ENCODE results near the gene GRK6.

GRK6 gene

DNA sequence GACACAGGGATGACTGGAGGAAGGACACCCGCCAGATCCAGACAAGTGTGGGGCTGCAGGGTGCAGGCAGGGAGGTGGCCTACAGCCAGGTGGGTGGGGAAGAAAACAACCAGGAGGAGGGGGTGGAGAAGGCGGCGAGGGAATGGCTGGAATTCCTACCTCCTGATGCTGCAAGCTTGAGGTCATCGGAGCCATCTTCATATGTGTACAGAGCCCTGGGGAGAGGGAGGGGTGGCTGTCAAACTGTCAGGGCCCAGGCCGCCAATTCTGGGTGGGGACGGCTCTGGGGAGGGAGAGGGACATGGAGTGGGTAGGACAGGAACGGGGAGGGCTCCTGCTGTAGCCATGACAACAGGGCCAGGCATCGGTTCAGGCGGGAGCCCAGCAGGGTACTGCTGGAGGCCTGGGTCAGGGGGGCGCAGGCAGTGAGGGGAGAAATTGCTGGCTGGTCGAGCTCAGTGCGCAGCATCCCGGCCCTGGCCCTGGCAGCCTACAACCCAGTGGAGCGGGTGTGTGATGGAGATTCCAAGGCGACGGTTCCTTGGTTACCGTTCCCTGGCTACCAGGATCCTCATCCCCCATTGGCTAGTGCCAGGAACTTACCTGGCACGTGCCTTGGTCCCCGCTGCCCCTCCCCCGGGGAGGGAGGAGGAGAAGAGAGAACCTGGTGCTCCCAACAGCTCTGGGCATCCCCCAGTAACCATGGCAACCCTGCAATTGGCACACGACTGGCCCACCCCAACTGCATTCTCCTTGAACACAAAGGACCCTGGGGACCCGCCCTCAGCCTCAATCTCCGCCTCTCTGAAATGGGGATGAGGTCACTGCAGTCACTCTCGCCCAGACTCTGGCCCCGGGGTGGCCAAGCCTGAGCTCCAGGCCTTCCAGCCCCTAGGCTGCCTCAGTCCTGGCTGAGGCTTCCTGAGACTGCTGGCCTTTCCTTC lies 42.5 kb downstream of the GRK6 start:
- DNase-seq (ENCODE audit: low read depth in 4 of 4, low spot score in 1 of 4), result no peak

DNA sequence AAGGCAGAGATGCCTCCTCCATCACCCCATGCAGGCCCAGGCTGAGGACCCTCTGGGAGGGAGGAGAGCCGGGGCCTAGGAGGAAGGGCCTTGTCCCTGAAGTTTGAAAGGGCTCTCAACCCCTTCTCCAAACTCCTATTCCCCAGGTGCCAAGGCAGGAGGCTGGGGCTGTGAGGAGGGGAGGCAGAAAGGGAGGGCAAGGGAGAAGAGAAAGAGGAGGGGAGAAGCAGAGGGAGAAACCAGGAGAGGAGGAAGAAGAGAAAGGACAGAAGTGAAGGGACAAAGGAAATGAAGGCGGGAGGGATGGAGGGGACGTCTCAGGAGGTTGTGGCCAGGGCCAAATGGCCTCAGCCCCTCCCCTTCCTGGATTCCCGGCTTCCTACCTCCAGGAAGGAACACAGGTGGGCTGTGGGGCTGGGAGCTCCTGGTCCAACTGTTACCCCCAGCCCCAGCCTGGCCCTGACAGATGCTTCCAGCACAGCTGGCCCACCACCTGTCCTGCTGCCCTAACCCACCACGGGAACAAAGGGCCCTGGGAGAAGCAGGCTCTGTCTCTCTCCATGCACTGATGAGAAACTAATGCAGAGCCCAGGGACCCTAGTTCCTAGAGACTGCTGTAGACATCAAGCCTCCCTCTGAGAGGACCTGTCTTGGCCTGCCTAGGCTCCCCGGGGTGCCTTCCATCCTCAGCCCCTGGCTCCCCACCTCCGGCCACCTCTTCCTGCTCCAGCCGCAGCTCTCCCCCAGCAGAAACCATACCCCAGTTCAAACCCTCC lies 43.5 kb downstream of the GRK6 start:
- no peak for DNase-seq (ENCODE audit: low read depth in 4 of 4, low spot score in 1 of 4)

DNA sequence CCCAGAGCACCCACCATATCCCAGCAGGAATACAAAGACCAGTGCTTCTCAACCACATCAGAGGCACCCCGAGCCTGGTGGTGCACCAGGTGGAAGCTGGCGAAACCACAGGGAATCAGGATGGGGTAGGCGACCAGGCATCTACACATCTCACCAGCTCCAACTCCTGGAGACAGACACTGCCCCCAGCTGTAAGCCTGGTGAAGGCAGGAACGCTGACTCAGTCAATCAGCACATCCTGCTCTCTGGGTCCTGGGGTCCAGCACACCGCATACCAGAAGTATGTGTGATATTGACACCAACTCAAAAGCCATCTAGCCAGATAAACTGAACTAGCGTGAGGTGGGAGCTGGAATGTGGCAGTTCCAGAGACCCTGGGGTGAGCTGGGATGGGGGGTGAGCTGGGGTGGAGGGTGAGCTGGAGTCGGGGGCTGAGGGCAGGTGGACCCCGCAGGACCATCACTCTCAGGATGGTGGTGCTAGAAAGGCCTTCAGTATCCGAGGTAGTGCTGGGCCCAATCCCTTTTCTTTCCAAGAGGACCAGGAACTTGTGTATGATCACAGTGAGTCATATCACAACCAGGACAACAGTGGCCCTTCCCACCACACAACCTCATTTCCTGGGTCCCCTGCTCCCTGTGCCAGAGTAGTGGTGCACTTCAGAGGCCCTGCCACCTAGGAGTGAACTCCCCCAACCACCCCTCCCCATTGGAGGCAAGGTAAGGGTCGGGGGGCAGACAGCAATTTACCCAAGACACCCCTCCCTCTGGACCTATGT lies 44.5 kb downstream of the GRK6 start:
- no peak for DNase-seq (ENCODE audit: low read depth in 4 of 4, low spot score in 1 of 4)

DNA sequence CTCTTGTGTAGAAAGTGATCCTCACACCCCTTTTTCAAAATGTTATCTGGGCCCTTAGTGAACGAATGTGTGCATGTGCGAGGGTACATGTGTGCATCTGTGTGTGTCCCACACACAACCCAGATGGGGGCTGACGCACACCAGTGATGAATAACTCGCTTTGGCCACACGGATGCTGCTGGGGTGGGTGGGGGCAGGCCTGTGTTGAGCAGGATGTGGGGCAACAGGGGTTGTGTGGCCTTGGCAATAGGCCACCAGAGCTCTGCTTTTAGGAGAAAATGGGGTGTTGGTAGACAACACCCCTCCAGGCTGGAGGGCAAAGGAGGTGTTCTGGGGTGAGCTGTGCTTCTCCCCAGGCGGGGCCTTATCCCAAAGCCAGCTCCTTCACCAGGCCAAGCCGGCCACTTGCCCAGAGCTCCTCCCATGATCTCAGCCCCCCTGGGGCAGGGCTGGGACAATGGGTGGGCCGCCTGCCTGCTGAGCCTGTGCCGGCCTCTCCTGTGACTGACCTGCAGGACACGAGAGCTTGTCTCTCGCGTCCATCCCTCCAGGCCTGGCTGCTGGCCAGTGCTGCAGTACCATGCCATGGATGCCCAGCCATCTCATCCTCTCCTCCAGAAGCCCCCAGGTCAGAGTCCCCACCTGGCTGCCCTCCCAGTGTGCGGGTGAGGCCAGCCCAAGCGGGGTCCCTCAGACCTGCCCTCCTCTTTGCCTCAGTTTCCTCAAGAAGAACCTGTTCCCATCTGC lies 45.3 kb downstream of the GRK6 start:
- DNase-seq (ENCODE audit: low read depth in 4 of 4, low spot score in 1 of 4), result no peak

DNA sequence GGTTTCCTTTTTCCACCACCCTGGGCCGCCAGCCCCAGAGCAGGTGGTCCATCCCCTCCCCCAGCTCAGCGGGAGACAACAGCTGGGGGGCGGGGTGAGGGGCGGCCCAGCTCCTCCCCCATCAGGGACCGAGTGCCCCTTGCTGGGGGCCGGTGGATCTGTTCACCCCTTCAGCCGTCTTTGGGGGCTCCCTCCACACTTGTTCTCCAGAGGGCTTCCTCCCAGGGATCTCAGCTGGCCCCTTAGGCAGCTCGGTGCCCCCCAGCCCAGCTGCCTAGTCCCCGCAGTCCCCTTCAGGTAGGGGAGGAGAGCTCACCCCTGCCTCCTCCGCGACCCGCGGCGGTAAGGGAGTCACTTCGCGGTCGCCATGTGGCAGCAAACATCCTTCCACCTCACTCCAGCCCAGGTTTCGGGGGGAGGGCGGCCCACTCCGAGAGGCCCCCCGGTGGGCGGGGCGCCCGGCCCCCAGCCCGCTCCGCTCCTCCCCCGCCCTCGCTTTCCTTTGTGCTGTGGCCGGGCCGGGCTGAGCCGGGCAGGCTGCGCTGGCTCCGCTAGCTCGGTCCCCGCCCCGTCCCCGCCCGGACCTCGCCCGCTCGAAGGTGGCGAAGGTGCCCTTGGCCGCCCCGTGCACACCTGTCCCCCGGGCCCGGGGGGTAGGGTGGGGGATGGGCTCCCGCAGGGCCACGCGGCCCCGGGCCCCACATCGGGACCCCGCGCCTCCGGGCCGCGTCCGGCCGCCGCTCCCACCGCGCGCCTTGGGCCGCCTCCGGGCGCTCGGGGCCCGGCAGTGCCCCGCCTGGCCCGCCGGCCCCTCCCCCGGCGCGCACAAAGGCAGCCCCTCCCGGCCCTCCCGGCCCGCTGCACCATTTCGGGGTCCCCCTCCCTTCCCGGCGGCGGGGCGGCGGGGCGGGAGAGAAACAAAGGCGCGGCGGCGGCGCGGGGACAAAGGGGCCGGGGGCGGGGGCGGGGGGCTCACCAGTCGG lies 46.3 kb downstream of the GRK6 start:
- peak in 1 of 4 experiments; percentile 58 for DNase-seq (ENCODE audit: low read depth in 4 of 4, low spot score in 1 of 4)

DNA sequence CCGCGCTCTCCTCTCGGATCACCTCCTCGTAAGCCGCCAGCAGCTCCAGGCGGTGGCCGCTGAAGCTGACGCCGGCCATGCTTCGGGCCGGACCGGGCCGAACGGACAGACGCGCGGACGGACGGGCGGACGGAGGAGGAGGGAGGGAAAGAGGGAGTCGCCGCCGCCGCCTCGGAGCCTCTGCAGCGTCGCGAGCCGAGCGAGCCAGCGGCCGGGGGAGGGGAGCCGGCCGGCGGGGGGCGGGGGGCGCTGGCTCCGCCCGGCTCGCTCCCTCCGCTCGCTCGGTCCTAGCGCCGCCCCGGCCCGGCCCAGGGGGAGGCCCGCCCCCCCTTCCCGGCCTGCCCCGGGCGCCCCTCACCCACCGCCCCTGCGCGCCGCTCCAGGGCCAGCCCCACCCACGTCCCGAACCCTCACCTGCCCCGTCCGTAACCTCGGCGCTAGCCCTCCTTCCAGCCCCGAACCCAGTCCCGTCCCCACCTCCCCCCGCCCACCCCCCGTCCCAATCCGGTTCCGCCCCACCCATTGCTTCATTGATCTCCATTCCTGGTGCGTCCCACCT lies 47.0 kb downstream of the GRK6 start, which contains the start of gene DBN1:
Gene DBN1, minus strand, starts transcription at position 192 of the 559 bp plus-strand sequence. Its CDS starts 113 bp downstream, at position 79.
- no peak for DNase-seq (ENCODE audit: low read depth in 4 of 4, low spot score in 1 of 4)

DNA sequence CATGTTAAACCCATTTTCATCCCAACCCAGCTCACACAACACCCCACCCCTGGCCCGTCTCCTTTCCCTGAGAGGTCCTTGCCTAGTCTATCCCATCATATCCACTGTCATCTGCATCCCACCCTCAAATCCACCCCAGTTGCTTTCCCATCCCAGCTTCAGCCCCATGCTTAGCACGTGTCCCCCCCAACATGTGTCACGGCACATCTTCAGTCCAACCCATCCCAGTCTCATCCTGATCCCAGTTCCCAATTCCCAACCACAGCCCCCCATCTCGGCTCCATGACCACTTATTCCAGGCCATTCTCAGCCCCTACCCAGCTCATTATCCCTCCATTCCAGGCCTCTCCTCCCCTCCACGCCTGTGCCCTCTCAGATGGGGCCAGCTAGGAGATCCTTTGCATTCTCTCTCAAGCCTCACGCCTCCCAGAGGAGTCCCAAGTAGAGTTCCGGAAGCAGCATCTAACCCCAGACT lies 47.6 kb downstream of the GRK6 start:
- DNase-seq (ENCODE audit: low read depth in 4 of 4, low spot score in 1 of 4), result no peak

DNA sequence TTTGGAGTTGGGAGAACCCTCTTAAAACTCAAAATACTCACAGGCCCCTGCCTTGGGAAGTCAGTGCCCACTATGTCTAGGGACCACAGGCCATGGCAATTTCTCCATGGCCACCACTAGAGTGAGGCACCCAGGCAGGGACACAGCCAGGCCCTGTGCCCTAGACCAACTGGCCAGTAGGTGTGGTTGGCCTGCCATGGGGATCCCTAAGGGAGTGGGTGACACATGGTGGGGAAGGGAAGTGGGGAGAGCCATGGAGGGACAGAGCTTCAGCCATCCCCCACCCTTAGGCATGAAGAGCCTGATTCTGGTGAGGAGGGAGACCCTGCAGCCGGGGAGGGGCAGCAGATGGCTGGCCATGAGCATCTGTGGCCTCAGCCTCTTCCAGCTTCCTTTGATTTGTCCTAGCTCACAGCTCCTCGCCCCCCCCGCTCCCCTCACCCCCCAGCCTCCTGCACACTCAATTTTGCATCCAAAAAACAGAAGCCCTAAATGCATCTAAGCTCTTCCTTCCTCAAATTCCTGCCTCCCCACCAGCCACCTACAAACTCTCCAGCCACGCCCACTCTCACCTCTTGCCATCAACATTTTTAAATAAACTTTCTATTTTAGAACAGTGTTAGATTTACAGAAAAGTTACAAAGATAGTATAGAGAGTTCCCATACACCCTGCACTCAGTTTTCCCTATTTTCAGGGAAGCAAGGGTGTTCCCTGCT lies 48.5 kb downstream of the GRK6 start:
- no peak for DNase-seq (ENCODE audit: low read depth in 4 of 4, low spot score in 1 of 4)

DNA sequence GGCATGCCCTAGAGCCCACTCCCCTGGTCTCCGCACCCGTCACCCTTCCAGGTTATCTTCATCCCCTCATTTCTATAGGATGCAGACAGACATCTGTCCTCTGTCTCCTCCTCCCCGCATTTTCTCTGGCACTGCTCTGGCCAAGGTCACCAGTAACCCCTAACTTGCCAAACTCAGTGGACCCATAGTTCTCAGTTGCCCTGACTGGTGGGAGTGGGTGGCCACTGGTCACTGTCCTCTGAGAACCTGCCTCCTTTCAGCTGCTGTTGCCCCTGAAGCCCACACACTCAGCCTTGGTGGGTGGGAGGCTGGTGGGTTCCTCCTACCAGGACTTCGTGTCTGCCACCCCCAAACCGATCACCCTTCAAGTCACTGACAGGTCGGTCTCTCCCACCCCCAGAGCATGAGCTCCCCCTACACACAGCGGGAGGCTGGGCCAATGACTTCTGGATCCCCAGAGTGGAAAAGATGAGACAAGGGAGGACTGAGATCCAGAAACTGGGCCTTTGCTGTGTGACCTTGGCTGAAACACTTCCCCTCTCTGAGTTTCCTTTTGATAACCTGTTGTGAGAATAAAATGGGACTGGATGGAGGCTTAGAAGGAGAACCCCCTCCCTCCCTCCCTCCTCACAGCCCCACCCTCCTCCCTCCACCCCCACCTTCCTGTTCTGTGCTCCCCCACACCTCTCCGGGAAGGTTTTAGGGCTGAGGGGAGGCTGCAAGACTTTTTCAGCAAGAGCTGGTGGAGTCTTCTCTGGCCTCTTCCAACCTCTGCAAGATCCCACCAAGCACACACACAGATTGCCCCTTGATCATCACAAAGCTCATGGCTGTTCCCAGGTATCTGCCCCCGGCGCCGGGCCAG lies 49.3 kb downstream of the GRK6 start:
- DNase-seq (ENCODE audit: low read depth in 4 of 4, low spot score in 1 of 4), result no peak

DNA sequence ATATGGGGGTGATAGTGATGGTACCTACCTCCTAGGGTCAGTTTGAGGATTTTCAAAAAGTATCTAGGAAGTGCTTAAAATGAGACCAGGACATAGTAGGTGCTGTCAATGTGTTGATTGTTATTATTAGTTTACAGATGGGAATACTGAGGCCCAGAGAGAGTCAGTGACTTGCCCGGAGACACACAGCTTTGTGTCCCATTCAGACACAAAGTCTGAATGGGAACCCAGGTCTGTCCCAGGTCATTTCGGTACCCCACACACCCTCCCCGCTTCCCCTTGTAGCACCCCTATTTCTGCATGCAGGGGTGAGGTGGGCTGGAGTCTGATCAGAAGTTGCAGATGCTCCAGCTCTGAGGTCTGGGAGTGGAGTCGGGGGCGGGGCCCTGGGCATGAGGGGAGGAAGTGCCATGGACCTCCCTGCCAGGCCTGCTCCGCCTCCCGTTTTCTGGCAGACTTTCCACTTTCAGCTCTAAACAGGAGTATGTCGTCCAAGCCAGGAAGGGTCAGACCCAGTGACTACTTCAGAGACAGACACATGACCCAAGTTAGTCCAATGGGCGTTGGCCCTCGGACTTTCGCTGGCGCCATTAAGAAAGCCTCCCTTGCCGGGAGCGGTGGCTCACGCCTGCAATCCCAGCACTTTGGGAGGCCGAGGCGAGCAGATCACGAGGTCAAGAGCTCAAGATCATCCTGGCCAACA lies 50.2 kb downstream of the GRK6 start:
- DNase-seq (ENCODE audit: low read depth in 4 of 4, low spot score in 1 of 4), result no peak

DNA sequence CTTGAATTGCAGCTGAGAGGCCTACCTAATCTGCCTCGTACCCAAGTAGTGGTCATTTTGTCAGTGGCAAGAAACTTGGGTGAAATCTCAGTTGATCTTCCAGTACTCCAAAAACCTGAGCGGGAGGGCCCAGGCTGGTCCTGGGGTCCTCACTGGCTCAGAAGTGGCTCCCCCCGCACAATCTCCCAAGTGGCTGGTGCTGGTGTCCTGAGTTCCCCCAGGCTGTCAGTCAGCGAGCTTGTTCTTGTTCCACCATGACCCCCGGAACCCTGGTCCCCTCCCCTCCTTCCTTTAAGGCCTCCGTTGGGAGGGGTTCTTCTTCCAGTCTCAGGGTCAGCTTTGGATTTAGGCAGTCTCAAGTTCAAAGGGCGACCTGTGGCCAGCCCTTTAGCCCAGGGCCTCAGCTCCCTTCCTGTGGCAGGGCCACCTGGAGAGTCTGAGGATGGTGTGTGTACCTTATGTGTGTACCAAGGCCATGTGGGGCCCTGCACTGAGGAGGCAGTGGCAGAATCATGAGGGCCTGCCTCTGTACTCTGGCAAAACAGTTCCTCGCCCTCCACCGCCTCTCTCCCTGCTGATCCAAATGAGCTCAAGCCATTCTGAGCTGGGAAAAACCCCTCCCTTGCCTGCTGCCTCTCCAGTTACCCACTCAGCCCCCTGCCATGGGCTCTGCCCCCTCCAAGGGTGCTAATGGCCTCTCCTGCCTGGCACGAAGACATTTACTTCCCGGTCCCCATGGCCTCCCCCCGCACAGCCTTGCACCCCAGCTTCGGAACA lies 51.4 kb downstream of the GRK6 start:
- no peak for DNase-seq (ENCODE audit: low read depth in 4 of 4, low spot score in 1 of 4)

DNA sequence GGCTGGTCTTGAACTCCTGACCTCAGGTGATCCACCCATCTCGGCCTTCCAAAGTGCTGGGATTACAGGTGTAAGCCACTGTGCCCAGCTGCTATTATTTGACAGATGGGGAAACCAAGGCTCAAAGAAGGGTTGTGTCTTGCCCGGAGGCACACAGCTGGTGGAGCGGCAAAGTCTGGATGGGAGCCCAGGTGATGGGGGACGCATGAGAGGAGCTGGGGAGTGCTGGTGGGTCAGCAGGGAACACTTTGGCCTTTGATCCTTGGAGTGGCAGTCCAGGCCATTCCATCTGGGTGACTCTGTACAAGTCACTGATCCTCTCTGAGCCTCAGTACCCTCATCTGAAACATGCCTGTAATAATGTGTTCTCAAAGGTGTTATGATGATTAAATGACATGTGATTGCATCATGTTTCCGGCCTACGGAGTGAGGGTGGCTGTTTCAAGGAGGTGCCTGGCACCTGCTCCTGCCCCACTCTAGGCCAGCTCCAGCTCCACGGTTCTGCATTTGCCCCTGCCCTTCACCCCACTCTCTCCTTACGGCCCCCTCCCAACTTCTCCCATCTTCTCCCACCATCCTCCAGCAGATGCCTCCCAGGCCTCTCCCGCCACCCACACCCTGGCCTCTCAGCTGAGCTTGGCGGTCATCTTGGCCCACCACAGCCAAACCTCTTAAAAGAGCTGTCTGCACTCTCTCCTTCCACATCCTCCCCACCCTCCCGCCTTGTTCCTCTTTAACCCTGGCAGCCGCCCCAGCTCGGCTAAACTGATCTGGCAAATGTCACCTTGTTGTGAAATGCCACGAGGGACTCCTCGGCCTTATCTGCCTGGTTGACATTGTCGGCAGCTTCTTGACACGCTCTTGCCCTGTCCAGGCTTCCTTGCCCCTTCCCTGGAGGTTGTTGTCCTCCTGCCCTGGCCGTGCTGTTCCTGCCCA lies 52.5 kb downstream of the GRK6 start:
- DNase-seq (ENCODE audit: low read depth in 4 of 4, low spot score in 1 of 4), result no peak

DNA sequence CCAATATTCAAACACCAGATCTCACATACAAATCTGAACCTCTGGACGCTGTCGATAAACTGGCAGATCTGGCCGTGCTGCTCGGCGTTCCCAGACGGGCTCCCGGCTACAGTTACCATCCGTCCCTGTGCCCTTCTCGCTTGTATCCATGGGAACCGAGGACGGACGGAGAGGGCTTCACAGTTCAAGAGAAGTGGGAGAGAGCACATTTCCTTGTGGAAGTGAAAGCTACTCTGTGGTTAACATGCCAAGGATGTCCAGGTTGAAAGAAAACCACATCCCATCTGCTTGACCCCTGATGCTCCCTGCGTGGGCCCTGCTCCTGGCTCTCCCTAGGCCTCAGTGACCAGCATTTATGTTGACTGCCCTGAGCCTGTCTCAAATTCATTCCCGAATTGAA lies 53.3 kb downstream of the GRK6 start:
- no peak for DNase-seq (ENCODE audit: low read depth in 4 of 4, low spot score in 1 of 4)

DNA sequence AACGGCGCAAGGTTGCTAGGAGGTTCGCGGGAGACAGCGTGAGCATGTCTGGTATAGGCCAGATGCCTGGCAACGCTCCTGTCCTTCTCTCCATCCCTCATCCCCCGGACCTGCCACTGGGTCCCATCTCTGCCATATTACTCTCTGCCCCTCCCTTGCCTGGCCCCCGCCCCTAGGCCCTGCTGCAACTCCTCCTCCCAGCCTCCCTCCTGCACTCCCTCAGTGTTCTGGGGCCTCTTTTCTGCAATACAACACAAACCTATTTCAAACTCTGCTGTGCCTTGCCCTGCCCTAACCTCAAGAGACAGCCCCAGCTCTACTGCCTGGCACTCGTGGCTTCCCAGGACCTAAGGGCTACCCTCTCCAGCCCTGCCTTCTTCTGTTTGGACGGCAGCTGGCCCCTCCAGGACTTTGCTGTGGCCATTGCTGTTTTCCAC lies 55.9 kb downstream of the GRK6 start:
- no peak for DNase-seq (ENCODE audit: low read depth in 4 of 4, low spot score in 1 of 4)

DNA sequence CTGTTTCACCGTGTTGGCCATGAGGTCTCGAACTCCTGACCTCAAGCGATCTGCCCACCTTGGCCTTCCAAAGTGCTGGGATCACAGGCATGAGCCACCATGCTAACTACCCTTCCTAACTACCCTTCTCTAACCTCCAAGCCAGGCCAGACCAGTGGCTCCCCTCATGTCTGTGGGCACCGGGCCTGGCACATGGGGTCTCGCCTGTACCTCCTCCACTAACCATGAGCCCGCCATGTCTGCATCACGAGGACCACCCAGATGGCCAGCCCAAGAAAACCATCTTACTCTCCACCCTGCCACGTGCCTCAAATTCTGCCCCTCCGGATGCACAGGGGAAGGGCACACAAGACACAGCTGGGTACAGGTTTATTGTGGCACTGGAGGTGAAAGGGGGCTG lies 56.6 kb downstream of the GRK6 start:
- no peak for DNase-seq (ENCODE audit: low read depth in 4 of 4, low spot score in 1 of 4)
